ENCODE results near the gene CYP4F22. TPM values are rescaled to one million over a fixed set of nuclear protein-coding genes. Genes with fewer than 3 reads are reported as not detected.
"Not testable (repeated sequence)": the region's sequence is repeated elsewhere in the genome, so short reads cannot be mapped to it uniquely, and the experiment has no call there.

The CYP4F22 gene
- total RNA-seq, 1 donor from 2014 or later: not detected

DNA sequence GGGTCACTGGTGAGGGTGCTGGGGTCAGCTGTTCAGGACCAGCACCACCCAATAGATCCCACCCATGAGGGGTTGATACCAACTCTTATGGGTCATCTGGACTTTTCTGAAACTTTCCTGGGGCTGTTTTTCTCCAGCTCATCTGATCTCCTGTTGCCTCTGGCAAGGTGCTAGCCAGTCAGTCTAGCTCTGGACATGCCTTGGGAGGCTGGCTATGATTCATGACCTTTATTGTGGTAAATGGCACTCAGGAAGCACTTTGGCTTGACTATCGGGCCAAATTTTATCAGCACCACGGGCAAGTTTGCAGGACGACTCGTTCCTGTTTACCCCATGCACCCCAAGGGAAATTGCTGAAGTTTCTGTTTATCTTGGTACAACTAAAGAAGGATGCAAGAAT lies 85.4 kb downstream of the CYP4F22 start:
- DNase-seq; intact Hi-C loops (cut with DNase I): not testable (repeated sequence)
- ATAC-seq (ENCODE audit: poor library complexity): peak; percentile 62

DNA sequence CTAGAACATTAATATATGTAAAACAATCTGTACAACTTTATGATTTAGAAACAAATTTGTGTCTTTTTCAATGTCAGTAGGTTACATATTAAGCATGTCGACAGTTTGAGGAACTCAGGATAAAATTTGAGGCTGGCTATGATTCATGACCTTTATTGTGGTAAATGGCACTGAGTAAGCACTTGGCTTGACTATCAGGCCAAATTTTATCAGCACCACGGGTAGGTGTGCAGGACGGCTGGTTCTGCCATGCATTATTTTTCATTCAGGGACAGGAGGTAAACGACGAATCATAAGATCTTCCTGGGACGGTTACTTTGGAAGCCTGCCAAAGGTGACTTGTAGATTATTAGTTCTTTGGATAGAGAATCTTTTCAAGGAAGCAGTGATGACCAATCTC lies 86.7 kb downstream of the CYP4F22 start:
- intact Hi-C loops (cut with DNase I): no loop called here
- DNase-seq (no peak), ATAC-seq (ENCODE audit: poor library complexity) (no peak)

Other genes with a start within 250 kb of the CYP4F22 start
- gene BRD4, start 176.0 kb upstream of the CYP4F22 start, total RNA-seq: 55.1 TPM
- gene AKAP8, start 128.7 kb upstream of the CYP4F22 start, total RNA-seq: 20.6 TPM
- gene AKAP8L, start 89.5 kb upstream of the CYP4F22 start, total RNA-seq: 74.5 TPM
- 21.9 TPM for gene WIZ, start 58.6 kb upstream of the CYP4F22 start, total RNA-seq
- 0.65 TPM for gene RASAL3, start 44.0 kb upstream of the CYP4F22 start, total RNA-seq
- gene PGLYRP2, start 29.0 kb upstream of the CYP4F22 start, total RNA-seq: not detected
- gene CYP4F8, start 106.7 kb downstream of the CYP4F22 start, total RNA-seq: not detected
- gene CYP4F3, start 132.4 kb downstream of the CYP4F22 start, total RNA-seq: 0.24 TPM
- gene CYP4F12, start 164.6 kb downstream of the CYP4F22 start, total RNA-seq: 5.2 TPM
- gene OR10H2, start 219.5 kb downstream of the CYP4F22 start, total RNA-seq: not detected
- not detected for gene OR10H3, start 229.5 kb downstream of the CYP4F22 start, total RNA-seq